Colonic mucosa (tissue), 4 donors: ENCODE data around the gene TBX3. TPM values are rescaled to one million over a fixed set of nuclear protein-coding genes. Genes with fewer than 3 reads are reported as not detected.

Experiments used
- DNase-seq: peaks from one replicate; pipeline ENCODE4 v3.0.0-alpha.2; 2020
- H3K27ac ChIP-seq: fragments of 200-600 bp; one replicate; pipeline ENCODE4 v1.8.0; 2021
- H3K27me3 ChIP-seq: fragments of 200-600 bp; one replicate; pipeline ENCODE4 v1.8.0; 2021
- H3K36me3 ChIP-seq: fragments of 200-600 bp; one replicate; pipeline ENCODE4 v1.8.0; 2021
- H3K4me1 ChIP-seq: fragments of 200-600 bp; one replicate; pipeline ENCODE4 v1.8.0; 2021; ENCODE audit warnings: mild to moderate bottlenecking
- H3K4me3 ChIP-seq: fragments of 200-600 bp; one replicate; pipeline ENCODE4 v1.8.0; 2021
- H3K9ac ChIP-seq, 2 donors: one replicate each; pipeline ENCODE4 v1.7.0; 2013; ENCODE audit warnings: control low read depth in 2 of 2, low read depth in 2 of 2, low read length in 2 of 2
- H3K9me3 ChIP-seq: fragments of 200-600 bp; one replicate; pipeline ENCODE4 v1.8.0; 2021
- CTCF ChIP-seq: fragments of 200-600 bp; IDR thresholded peaks from one replicate; pipeline ENCODE4 v1.8.0; 2022; ENCODE audit warnings: antibody characterized with exemption, mild to moderate bottlenecking
- intact Hi-C: fragments of 100-400 bp; cut with DNase I; formaldehyde crosslinking; loops from one replicate; pipeline ENCODE4 v1.14.1; 2022
- total RNA-seq, 2 donors: library from RNA; stranded (reverse); fragmentation: NEBNext Ultra II Directional in 1 of 2; extraction: Animal tissue kit (Norgen Biotek cat#: 25700) in 1 of 2; gene quantifications; one replicate each; pipeline ENCODE4 v1.2.1, GENCODE V29; 2021
- donor health status: healthy.
- donor health status: DM: no; HTN: no; CAD: no.
- donor health status: DM: no; HTN: no; CAD: no.

Gene TBX3
- total RNA-seq, 2 donors from 2014 or later = 4.8 to 7.2 TPM

DNA sequence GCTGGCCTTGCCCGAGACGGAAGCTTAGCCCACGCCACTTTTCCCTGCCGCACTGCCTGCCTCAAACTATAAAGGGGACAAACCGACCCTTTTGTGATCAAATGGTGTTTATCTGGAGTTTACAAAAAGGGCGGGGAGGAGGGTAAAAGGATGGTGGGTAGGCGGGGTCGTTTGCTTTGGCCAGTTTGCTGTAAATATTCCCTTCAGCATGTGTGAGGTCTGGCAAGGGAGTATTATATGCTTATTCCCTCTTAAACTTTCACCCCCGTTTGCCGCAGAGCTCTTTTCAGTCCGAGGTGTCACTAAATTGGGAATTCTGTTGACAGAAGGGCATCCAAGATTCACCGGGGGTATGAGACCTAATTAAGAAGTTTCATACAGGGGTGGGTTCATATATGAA is 3.8 kb upstream of the TBX3 start:
- Histone ChIP-seq H3K27ac (no peak overlapping the region), H3K9me3 (no peaks in the 10 kb centered on the region), H3K27me3 (peaks cover 48% of the 10 kb centered on the region), H3K36me3 (no peaks in the 10 kb centered on the region), H3K4me3 (no peak overlapping the region), H3K9ac (no peak overlapping the region), H3K4me1 (no peaks in the 10 kb centered on the region)
- intact Hi-C loops = loop anchor here (10.0 kb wide), 1 partner anchor 787 kb away; no protein-coding TSS in a partner anchor
- DNase-seq = no peak
- no peak for TF ChIP-seq CTCF

DNA sequence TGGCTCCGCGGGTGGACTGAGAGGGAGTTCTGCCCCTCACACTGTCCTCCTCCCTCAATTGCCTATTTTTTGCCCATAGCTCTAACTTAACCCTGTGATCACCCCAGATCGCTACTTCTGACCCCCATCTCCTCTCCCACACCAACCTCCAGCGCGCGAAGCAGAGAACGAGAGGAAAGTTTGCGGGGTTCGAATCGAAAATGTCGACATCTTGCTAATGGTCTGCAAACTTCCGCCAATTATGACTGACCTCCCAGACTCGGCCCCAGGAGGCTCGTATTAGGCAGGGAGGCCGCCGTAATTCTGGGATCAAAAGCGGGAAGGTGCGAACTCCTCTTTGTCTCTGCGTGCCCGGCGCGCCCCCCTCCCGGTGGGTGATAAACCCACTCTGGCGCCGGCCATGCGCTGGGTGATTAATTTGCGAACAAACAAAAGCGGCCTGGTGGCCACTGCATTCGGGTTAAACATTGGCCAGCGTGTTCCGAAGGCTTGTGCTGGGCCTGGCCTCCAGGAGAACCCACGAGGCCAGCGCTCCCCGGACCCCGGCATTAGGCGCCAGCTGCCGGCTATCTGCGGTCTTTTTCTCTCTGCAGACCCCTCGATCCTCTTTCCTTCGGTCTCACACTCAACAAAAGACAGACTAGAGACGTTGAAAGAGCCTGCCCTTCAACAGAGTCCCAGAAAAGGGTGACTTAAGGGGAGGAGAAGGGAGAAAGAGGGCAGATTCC is 3.0 kb upstream of the TBX3 start:
- Histone ChIP-seq H3K27me3 (peaks cover 39% of the 10 kb centered on the region), H3K36me3 (no peaks in the 10 kb centered on the region), H3K27ac (no peak overlapping the region), H3K4me3 (no peak overlapping the region), H3K4me1 (no peaks in the 10 kb centered on the region), H3K9ac (no peak overlapping the region), H3K9me3 (no peaks in the 10 kb centered on the region)
- no peak for TF ChIP-seq CTCF
- intact Hi-C loops = loop anchor here (10.0 kb wide), 1 partner anchor 788 kb away; no protein-coding TSS in a partner anchor
- no peak for DNase-seq

DNA sequence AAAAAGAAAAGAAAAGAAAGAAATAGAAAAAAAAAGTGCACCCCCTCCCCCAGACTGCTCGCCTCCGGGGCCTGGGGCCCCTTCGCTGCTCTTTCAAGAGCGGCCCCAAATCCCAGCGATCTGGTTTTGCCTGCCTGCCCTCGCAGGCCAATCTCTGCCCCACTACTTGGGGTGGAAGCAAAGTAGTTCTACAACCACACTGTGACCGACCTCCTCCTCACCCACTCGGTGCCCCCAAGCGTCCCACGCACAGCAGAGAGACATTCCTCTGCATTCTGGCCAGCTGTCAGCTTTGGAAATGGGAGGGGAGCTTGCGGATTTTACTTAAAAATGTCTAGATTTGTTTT is 2.4 kb upstream of the TBX3 start:
- H3K9ac ChIP-seq = no peak overlapping the region
- intact Hi-C loops = loop anchor here (10.0 kb wide), 1 partner anchor 788 kb away; no protein-coding TSS in a partner anchor
- no peaks in the 10 kb centered on the region for H3K9me3 ChIP-seq
- H3K4me3 ChIP-seq = no peak overlapping the region
- H3K27ac ChIP-seq = no peak overlapping the region
- H3K4me1 ChIP-seq = no peaks in the 10 kb centered on the region
- no peak for TF ChIP-seq CTCF
- no peak for DNase-seq
- peaks cover 38% of the 10 kb centered on the region for H3K27me3 ChIP-seq
- no peaks in the 10 kb centered on the region for H3K36me3 ChIP-seq

GRCh38 chr12:114685869-114686268 is 1.9 kb upstream of the TBX3 start:
- TF ChIP-seq CTCF = no peak

DNA sequence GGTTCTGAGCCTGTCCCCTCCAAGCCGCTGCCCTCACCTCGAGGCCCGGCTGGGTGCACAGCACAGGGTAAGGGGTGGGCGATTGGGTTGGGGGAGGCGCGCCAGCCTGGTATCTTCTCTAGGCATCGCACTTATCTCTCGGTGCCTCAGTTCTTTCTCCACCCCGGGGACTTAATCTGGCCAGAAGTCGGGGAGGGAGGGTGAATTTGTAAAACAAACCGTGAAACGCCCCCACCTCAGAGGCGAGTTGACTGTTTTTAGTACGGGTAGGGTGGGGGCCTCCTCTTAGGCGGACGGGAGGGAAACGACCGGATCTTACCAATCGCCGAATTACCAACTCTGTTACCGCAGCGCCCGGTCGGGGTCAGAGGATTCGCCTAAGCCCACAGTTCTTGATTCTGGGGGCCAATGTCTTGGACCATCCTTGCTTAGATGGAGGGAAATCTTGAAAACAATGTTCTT is 1.4 kb upstream of the TBX3 start:
- Histone ChIP-seq H3K4me1 (no peaks in the 10 kb centered on the region), H3K4me3 (peak overlapping the region; percentile 56), H3K27ac (peak overlapping the region; percentile 88), H3K9me3 (no peaks in the 10 kb centered on the region), H3K36me3 (no peaks in the 10 kb centered on the region), H3K27me3 (peaks cover 28% of the 10 kb centered on the region), H3K9ac (peak overlapping the region in 1 of 2 donors; percentile 83)
- DNase-seq = no peak
- no peak for TF ChIP-seq CTCF
- intact Hi-C loops = loop anchor here (10.0 kb wide), 1 partner anchor 789 kb away; no protein-coding TSS in a partner anchor

More at GRCh38 chr12:114685869-114686268, 1.9 kb upstream of the TBX3 start:
- Histone ChIP-seq H3K36me3 (no peaks in the 10 kb centered on the region), H3K27ac (no peak overlapping the region), H3K27me3 (peaks cover 33% of the 10 kb centered on the region), H3K9me3 (no peaks in the 10 kb centered on the region), H3K9ac (no peak overlapping the region), H3K4me3 (no peak overlapping the region), H3K4me1 (no peaks in the 10 kb centered on the region)
- no peak for DNase-seq
- intact Hi-C loops = loop anchor here (10.0 kb wide), 1 partner anchor 789 kb away; no protein-coding TSS in a partner anchor
